Measurements from ENCODE around the gene TTC1.

The TTC1 gene

DNA sequence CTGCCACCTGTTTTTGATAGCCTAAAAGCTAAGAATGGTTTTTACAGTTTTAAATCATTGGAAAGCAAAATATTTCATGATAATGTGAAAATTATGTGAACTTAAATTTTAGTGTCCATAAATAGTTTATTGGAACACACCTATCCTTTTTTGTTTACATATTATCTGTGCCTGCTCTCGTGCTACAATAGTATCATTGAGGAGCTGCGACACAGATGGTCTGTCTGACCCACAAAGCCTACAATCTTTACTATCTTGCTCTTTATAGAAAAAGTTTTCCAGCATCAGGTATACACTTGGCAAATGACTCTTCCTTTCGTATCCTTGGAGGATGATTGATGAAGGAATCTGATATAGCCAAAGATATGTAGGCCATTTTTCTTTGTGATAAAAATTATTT lies 40.2 kb downstream of the TTC1 start:
- Mint-ChIP-seq H3K9me3 (no peaks in the 10 kb centered on the region), H3K27ac (peak overlapping the region; percentile 76), H3K36me3 (ENCODE audit: low read depth) (peaks cover 80% of the 10 kb centered on the region), H3K27me3 (ENCODE audit: low read depth, poor library complexity) (peaks cover 4% of the 10 kb centered on the region), H3K4me3 (no peak overlapping the region), H3K4me1 (no peaks in the 10 kb centered on the region)
- TF ChIP-seq, protein P1, sequence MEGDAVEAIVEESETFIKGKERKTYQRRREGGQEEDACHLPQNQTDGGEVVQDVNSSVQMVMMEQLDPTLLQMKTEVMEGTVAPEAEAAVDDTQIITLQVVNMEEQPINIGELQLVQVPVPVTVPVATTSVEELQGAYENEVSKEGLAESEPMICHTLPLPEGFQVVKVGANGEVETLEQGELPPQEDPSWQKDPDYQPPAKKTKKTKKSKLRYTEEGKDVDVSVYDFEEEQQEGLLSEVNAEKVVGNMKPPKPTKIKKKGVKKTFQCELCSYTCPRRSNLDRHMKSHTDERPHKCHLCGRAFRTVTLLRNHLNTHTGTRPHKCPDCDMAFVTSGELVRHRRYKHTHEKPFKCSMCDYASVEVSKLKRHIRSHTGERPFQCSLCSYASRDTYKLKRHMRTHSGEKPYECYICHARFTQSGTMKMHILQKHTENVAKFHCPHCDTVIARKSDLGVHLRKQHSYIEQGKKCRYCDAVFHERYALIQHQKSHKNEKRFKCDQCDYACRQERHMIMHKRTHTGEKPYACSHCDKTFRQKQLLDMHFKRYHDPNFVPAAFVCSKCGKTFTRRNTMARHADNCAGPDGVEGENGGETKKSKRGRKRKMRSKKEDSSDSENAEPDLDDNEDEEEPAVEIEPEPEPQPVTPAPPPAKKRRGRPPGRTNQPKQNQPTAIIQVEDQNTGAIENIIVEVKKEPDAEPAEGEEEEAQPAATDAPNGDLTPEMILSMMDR (IDR thresholded peaks at IDR 0.05) = no peak
- no peak for DNase-seq

DNA sequence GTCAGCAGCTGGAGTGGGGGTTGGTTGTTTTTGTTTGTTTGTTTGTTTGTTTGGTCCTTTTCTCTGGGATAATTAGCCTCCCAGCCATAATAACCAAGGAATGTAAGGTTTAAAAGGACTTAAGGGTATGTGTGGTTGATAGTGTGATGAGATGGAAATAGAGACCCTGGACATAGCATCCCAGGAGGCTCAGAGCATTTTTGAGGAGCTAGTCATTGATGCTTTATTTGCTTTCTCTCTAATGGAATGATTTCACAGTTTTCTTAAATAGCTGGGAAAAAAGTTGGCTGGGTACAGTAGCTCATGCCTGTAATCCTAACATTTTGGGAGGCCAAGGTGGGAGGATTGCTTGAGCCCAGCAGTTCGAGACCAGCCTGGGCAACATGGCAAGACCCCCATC lies 45.1 kb downstream of the TTC1 start:
- DNase-seq = no peak
- Mint-ChIP-seq H3K4me3 (no peak overlapping the region), H3K27ac (no peak overlapping the region), H3K9me3 (peaks cover 17% of the 10 kb centered on the region), H3K27me3 (ENCODE audit: low read depth, poor library complexity) (no peaks in the 10 kb centered on the region), H3K4me1 (no peaks in the 10 kb centered on the region), H3K36me3 (ENCODE audit: low read depth) (peaks cover 90% of the 10 kb centered on the region)
- TF ChIP-seq, protein P1 (IDR thresholded peaks at IDR 0.05) = no peak

DNA sequence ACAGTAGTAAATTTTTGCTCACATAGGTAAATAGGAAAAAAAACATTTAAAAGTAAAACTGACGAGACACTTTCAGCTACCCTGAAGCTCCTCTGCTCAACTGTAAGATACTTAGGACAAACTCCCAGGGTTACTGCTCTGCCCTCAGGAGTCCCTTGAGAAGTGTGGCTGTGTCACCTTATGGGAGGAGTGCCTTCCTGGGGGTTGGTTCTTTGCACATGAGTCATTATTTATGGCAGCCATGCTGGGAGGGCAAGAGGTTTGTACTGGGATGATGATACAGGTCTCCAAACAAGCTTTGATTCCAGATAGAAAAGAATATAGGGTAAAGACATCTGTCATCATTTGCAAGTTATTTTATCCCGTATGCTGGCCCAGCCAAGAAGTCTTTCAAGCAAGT lies 45.9 kb downstream of the TTC1 start:
- Mint-ChIP-seq H3K4me3 (no peak overlapping the region), H3K9me3 (peaks cover 19% of the 10 kb centered on the region), H3K36me3 (ENCODE audit: low read depth) (peaks cover 90% of the 10 kb centered on the region), H3K4me1 (no peaks in the 10 kb centered on the region), H3K27ac (no peak overlapping the region), H3K27me3 (ENCODE audit: low read depth, poor library complexity) (no peaks in the 10 kb centered on the region)
- TF ChIP-seq, protein P1 (IDR thresholded peaks at IDR 0.05) = no peak
- no peak for DNase-seq

DNA sequence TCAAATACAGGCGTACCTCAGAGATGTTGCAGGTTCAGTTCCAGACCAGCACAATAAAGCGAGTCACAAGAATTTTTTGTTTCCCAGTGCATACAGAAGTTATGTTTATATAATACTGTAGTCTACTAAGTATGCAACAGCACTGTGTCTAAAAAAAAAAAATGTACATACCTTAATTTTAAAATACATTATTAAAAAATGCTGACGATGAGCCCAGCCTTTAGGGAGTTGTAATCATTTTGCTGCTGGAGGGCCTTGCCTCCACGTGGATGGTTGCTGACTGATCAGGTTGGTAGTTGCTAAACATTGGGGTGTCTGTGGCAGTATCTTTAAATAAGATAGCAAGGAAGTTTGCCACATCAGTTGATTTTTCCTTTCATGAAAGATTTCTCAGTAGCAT lies 48.3 kb downstream of the TTC1 start:
- no peak overlapping the region for H3K4me3 Mint-ChIP-seq
- no peaks in the 10 kb centered on the region for H3K27me3 Mint-ChIP-seq (ENCODE audit: low read depth, poor library complexity)
- no peak for DNase-seq
- TF ChIP-seq, protein P1 (IDR thresholded peaks at IDR 0.05) = no peak
- no peak overlapping the region for H3K27ac Mint-ChIP-seq
- H3K9me3 Mint-ChIP-seq = peaks cover 19% of the 10 kb centered on the region
- H3K36me3 Mint-ChIP-seq (ENCODE audit: low read depth) = peaks cover 84% of the 10 kb centered on the region
- H3K4me1 Mint-ChIP-seq = peaks cover 5% of the 10 kb centered on the region

DNA sequence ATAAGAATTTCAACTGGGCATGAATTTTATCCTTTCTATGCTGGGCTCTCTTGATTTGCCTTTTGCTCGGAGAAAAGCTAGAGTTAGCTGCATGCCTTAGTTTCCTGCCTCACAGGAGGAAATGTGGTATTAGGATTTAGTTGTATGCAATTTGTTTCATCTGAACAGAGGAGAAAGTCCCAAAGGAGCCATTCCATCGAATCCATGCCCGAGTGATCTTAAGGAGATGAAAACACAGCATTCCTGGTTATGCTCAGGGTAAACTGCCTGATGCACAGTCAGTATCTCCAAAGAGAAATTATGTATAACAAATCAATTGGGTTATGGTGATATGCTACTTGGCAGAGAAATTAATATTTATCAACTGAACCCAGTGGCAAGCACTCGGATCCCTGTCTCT lies 51.1 kb downstream of the TTC1 start:
- TF ChIP-seq, protein P1 (IDR thresholded peaks at IDR 0.05) = no peak
- Mint-ChIP-seq H3K36me3 (ENCODE audit: low read depth) (peaks cover 68% of the 10 kb centered on the region), H3K27ac (no peak overlapping the region), H3K4me1 (peaks cover 14% of the 10 kb centered on the region), H3K4me3 (no peak overlapping the region), H3K27me3 (ENCODE audit: low read depth, poor library complexity) (no peaks in the 10 kb centered on the region), H3K9me3 (peaks cover 19% of the 10 kb centered on the region)
- no peak for DNase-seq

DNA sequence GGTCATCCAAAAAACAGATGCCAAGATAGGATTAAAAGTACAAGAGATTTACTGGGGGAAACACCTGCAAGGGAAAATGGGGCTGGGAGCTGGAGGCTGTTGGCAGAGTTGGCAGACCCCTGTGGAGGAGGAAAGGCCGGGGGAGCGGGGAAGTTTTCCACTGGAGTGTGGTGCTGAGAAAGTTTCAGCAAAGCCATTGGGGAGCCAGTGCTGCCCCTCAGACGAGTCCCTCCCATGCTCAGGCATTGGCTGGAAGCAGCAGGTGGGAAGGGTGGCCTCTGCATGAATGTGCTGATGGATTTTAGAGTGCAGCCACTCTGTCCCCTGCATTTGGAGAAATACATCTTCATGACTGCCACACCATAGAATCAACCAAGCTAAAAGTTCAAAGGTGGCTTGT lies 52.8 kb downstream of the TTC1 start:
- TF ChIP-seq, protein P1 (IDR thresholded peaks at IDR 0.05) = no peak
- DNase-seq = no peak
- Mint-ChIP-seq H3K4me3 (no peak overlapping the region), H3K4me1 (peaks cover 20% of the 10 kb centered on the region), H3K27ac (no peak overlapping the region), H3K27me3 (ENCODE audit: low read depth, poor library complexity) (no peaks in the 10 kb centered on the region), H3K9me3 (peaks cover 19% of the 10 kb centered on the region), H3K36me3 (ENCODE audit: low read depth) (peaks cover 58% of the 10 kb centered on the region)

Data from nephron progenitor cell (in vitro differentiated cells).